H1 (cell line): ENCODE results near the gene KCNJ13. TPM values are rescaled to one million over a fixed set of nuclear protein-coding genes. Genes with fewer than 3 reads are reported as not detected.

Source experiments
- CTCF ChIA-PET: fragments of 300-600 bp; sonication (Branson Sonifier 250); formaldehyde crosslinking; loops from one replicate; lab custom pipeline; 2021; ENCODE audit not compliant: partially characterized antibody; lab: Charles Lee
- POLR2A ChIA-PET: fragments of 300-600 bp; sonication (Branson Sonifier 250); formaldehyde crosslinking; loops from one replicate; lab custom pipeline; 2021; ENCODE audit warnings: inconsistent platforms; ENCODE audit not compliant: partially characterized antibody; lab: Charles Lee
- DNase-seq, 2 experiments: peaks; one replicate each; pipeline versions ENCODE4 v3.0.0 to v3.0.0-alpha.2; 2010 to 2022; ENCODE audit warnings: low spot score in 2 of 2, low read depth in 1 of 2, mixed read lengths in 1 of 2
- FAIRE-seq: peaks from 2 replicates; lab custom pipeline; 2011; peaks lifted over from hg19 to GRCh38; lab: Jason Lieb, UNC
- H2AFZ ChIP-seq: 2 replicates; pipeline ENCODE4 v1.8.1; 2012; ENCODE audit warnings: low read length, inconsistent platforms
- H2AK5ac ChIP-seq: 2 replicates; pipeline ENCODE4 v1.6.1; 2013; ENCODE audit warnings: low read depth, low read length
- H2BK120ac ChIP-seq: replicated peaks from 2 replicates; pipeline ENCODE3; 2013; ENCODE audit warnings: low read depth, low read length, inconsistent platforms
- H2BK12ac ChIP-seq: 2 replicates; pipeline ENCODE4 v1.6.1; 2013; ENCODE audit warnings: low read depth, low read length
- H2BK15ac ChIP-seq: 2 replicates; pipeline ENCODE4 v1.6.1; 2013; ENCODE audit warnings: low read length
- H2BK20ac ChIP-seq: 2 replicates; pipeline ENCODE4 v1.6.1; 2013; ENCODE audit warnings: low read length
- H2BK5ac ChIP-seq: 2 replicates; pipeline ENCODE4 v1.6.1; 2013; ENCODE audit warnings: low read depth, low read length
- H3K14ac ChIP-seq: 2 replicates; pipeline ENCODE4 v1.6.1; 2013; ENCODE audit warnings: inconsistent platforms; ENCODE audit not compliant: insufficient read length
- H3K18ac ChIP-seq: 2 replicates; pipeline ENCODE4 v1.6.1; 2013; ENCODE audit warnings: low read length; ENCODE audit errors: extremely low read depth
- H3K23ac ChIP-seq: 2 replicates; pipeline ENCODE4 v1.6.1; 2013; ENCODE audit warnings: inconsistent platforms; ENCODE audit not compliant: insufficient read length
- H3K23me2 ChIP-seq: 2 replicates; pipeline ENCODE4 v1.6.1; 2013; ENCODE audit warnings: low read depth, low read length
- H3K27ac ChIP-seq: 2 replicates; pipeline ENCODE4 v1.6.1; 2011; ENCODE audit warnings: low read depth, low read length, inconsistent platforms
- H3K27me3 ChIP-seq, 4 experiments: replicated peaks in 1 of 4; 1 replicate in 1 of 4; 2 replicates in 3 of 4; pipeline versions ENCODE4 v1.6.1 to v1.8.1; 2011 to 2013; ENCODE audit warnings: low read length in 3 of 4, mild to moderate bottlenecking in 3 of 4, inconsistent platforms in 2 of 4, mixed read lengths in 2 of 4, moderate library complexity in 1 of 4; ENCODE audit not compliant: control insufficient read depth in 3 of 4, insufficient read depth in 3 of 4; ENCODE audit errors: extremely low read depth in 1 of 4
- H3K36me3 ChIP-seq, 4 experiments: 2 replicates each; pipeline versions ENCODE4 v1.6.1 to v1.8.1; 2011 to 2013; ENCODE audit warnings: mild to moderate bottlenecking in 4 of 4, low read length in 3 of 4, moderate library complexity in 2 of 4, control low read depth in 1 of 4, inconsistent platforms in 1 of 4; ENCODE audit not compliant: insufficient read depth in 4 of 4, control insufficient read depth in 2 of 4
- H3K4ac ChIP-seq: replicated peaks from 2 replicates; pipeline ENCODE3; 2013; ENCODE audit warnings: low read length, low read depth, mixed read lengths, inconsistent platforms; ENCODE audit not compliant: insufficient read length
- H3K4me1 ChIP-seq, 4 experiments: replicated peaks in 1 of 4; 1 replicate in 1 of 4; 2 replicates in 3 of 4; pipeline versions ENCODE4 v1.6.1 to v1.8.1; 2011 to 2013; ENCODE audit warnings: low read length in 3 of 4, inconsistent platforms in 2 of 4, mixed read lengths in 1 of 4; ENCODE audit not compliant: insufficient read depth in 4 of 4, control insufficient read depth in 3 of 4
- H3K4me2 ChIP-seq, 2 experiments: 2 replicates each; pipeline versions ENCODE4 v1.6.1 to v1.8.1; 2011 to 2013; ENCODE audit warnings: low read depth in 2 of 2, low read length in 2 of 2, control low read depth in 1 of 2, inconsistent platforms in 1 of 2, mild to moderate bottlenecking in 1 of 2; ENCODE audit not compliant: insufficient read depth in 1 of 2
- H3K4me3 ChIP-seq, 4 experiments: fragments of 200-600, 300-600 bp in 1 of 4; sonication (generic), shearing (Covaris generic), sonication (Bioruptor Twin) in 1 of 4; 2 replicates each; pipeline versions ENCODE4 v1.5.1 to v1.8.1; 2011 to 2016; ENCODE audit warnings: low read length in 4 of 4, low read depth in 3 of 4, control low read depth in 2 of 4, inconsistent platforms in 2 of 4, mild to moderate bottlenecking in 2 of 4, mixed read lengths in 1 of 4, moderate library complexity in 1 of 4; ENCODE audit not compliant: insufficient read depth in 2 of 4; ENCODE audit errors: extremely low read depth in 1 of 4
- H3K56ac ChIP-seq: replicated peaks from 2 replicates; pipeline ENCODE3; 2013; ENCODE audit warnings: low read depth, mild to moderate bottlenecking, mixed read lengths, low read length, inconsistent platforms; ENCODE audit not compliant: insufficient read length
- H3K79me1 ChIP-seq: 2 replicates; pipeline ENCODE4 v1.6.1; 2013; ENCODE audit warnings: low read depth, low read length, control low read depth
- H3K79me2 ChIP-seq, 2 experiments: 2 replicates each; pipeline versions ENCODE4 v1.6.1 to v1.8.1; 2012 to 2013; ENCODE audit warnings: low read length in 2 of 2, mild to moderate bottlenecking in 2 of 2, inconsistent platforms in 1 of 2; ENCODE audit not compliant: insufficient read depth in 2 of 2, control insufficient read depth in 1 of 2
- H3K9ac ChIP-seq, 4 experiments: replicated peaks in 1 of 4; 1 replicate in 1 of 4; 2 replicates in 3 of 4; pipeline versions ENCODE4 v1.6.1 to v1.8.1; 2011 to 2013; ENCODE audit warnings: low read depth in 3 of 4, low read length in 3 of 4, control low read depth in 2 of 4, mild to moderate bottlenecking in 2 of 4, moderate library complexity in 2 of 4, inconsistent platforms in 1 of 4; ENCODE audit errors: extremely low read depth in 1 of 4
- H3K9me3 ChIP-seq, 2 experiments: 2 replicates each; pipeline versions ENCODE4 v1.6.1 to v1.8.1; 2012 to 2013; ENCODE audit warnings: mild to moderate bottlenecking in 2 of 2, moderate library complexity in 2 of 2, control low read depth in 1 of 2, inconsistent platforms in 1 of 2, low read depth in 1 of 2, low read length in 1 of 2, mixed read lengths in 1 of 2; ENCODE audit not compliant: insufficient read depth in 2 of 2
- H4K20me1 ChIP-seq, 2 experiments: replicated peaks in 1 of 2; 2 replicates each; pipeline versions ENCODE3 to v1.8.1; 2011 to 2013; ENCODE audit warnings: inconsistent platforms in 2 of 2, low read length in 2 of 2, mild to moderate bottlenecking in 1 of 2; ENCODE audit not compliant: insufficient read depth in 2 of 2, control insufficient read depth in 1 of 2
- H4K5ac ChIP-seq: 2 replicates; pipeline ENCODE4 v1.6.1; 2013; ENCODE audit warnings: low read length, low read depth, mixed read lengths, inconsistent platforms; ENCODE audit not compliant: insufficient read length
- H4K8ac ChIP-seq: 2 replicates; pipeline ENCODE4 v1.8.0; 2013; ENCODE audit warnings: mild to moderate bottlenecking, moderate library complexity, low read length, inconsistent platforms; ENCODE audit not compliant: insufficient read depth; ENCODE audit errors: extremely low read depth
- H4K91ac ChIP-seq: replicated peaks from 2 replicates; pipeline ENCODE3; 2013; ENCODE audit warnings: low read length, mixed read lengths, inconsistent platforms; ENCODE audit not compliant: insufficient read length
- ASH2L ChIP-seq: fragments of 200-600, 300-600 bp; sonication (generic); IDR thresholded peaks from one replicate; pipeline ENCODE4 v1.7.1; 2017; ENCODE audit warnings: low read length
- BACH1 ChIP-seq: IDR thresholded peaks from 2 replicates; pipeline ENCODE4 v1.6.1; 2012; ENCODE audit warnings: low read length, improper control_type of control experiment
- BRCA1 ChIP-seq: IDR thresholded peaks from 2 replicates; pipeline ENCODE4 v1.6.1; 2012; ENCODE audit warnings: low read depth, low read length, improper control_type of control experiment
- CHD1 ChIP-seq: IDR thresholded peaks from 2 replicates; pipeline ENCODE4 v1.6.1; 2012; ENCODE audit warnings: low read depth, low read length, improper control_type of control experiment
- GTF2F1 ChIP-seq: IDR thresholded peaks from 2 replicates; pipeline ENCODE4 v1.6.1; 2012; ENCODE audit warnings: low read depth, low read length, improper control_type of control experiment, borderline replicate concordance
- HDAC6 ChIP-seq: IDR thresholded peaks from one replicate; pipeline ENCODE4 v1.7.1; 2012; ENCODE audit warnings: low read depth, mild to moderate bottlenecking, inconsistent platforms, low read length, moderate library complexity
- JUND ChIP-seq: IDR thresholded peaks from 2 replicates; pipeline ENCODE4 v1.6.1; 2011; ENCODE audit warnings: mild to moderate bottlenecking, improper control_type of control experiment, low read length
- RAD21 ChIP-seq, 2 experiments: IDR thresholded peaks in 1 of 2; conservative IDR thresholded peaks in 1 of 2; 2 replicates each; pipeline ENCODE4 v1.6.1; 2011; ENCODE audit warnings: low read depth in 2 of 2, low read length in 2 of 2, improper control_type of control experiment in 1 of 2, inconsistent platforms in 1 of 2, mild to moderate bottlenecking in 1 of 2, moderate library complexity in 1 of 2
- YY1 ChIP-seq: IDR thresholded peaks from 2 replicates; pipeline ENCODE4 v1.6.1; 2011; ENCODE audit warnings: low read depth, mild to moderate bottlenecking, low read length
- polyA plus RNA-seq, 7 experiments: library from polyadenylated mRNA; depleted of rRNA in 3 of 7; stranded (reverse) in 5 of 7; unstranded in 2 of 7; fragments of >200 nt in 5 of 7; fragments of 200-250 nt in 2 of 7; gene quantifications; 1 replicate in 5 of 7; 2 replicates in 1 of 7; 4 replicates in 1 of 7; pipeline versions ENCODE4 v1.2.1 to v1.2.3, GENCODE V29; 2011 to 2013; ENCODE audit warnings: missing spikeins in 2 of 7, mixed read lengths in 2 of 7
- total RNA-seq: library from RNA; stranded (reverse); fragmentation: NEBNext Ultra II Directional; extraction: Animal tissue kit (Norgen Biotek cat#: 25700); gene quantifications from 2 replicates; pipeline ENCODE4 v1.2.1, GENCODE V29; 2021
- TF ChIP-seq, protein P1 (sequence below): IDR thresholded peaks from 2 replicates; pipeline ENCODE4 v1.6.1; 2011; ENCODE audit warnings: low read length, improper control_type of control experiment
- TF ChIP-seq, protein P2 (sequence below), 3 experiments: IDR thresholded peaks; 1 replicate in 2 of 3; 2 replicates in 1 of 3; pipeline versions ENCODE4 v1.5.1 to v1.6.1; 2011; ENCODE audit warnings: low read length in 3 of 3, mild to moderate bottlenecking in 3 of 3, inconsistent platforms in 2 of 3, low read depth in 1 of 3, moderate library complexity in 1 of 3; ENCODE audit not compliant: insufficient read depth in 1 of 3; ENCODE audit errors: control extremely low read depth in 1 of 3

The KCNJ13 gene
- total and polyA plus RNA-seq, 2 of the 8 experiments (the other 6 are each of a cell fraction or from before 2014, with no cell fraction given), result not detected

DNA sequence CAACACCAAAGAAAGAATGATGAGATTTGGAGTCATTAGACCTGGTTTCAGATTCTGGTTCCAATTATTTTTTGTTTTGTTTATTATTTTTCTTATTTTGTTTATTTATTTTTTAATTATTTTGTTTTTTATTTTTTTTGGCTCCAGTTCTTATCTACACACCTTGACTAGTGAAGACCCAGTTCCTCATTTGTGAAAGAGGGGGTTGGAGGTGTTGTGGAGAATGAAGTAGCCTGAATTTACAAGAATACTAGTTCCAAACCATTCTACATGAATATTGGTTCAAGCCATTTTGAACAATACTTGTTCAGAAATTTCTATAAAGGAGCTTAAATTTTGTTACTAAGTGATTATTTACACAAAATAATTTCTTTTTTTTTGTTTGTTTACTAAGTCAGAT, 6.9 kb upstream of the KCNJ13 start:
- H4K20me1 ChIP-seq, result peaks cover 0 to 2% of the 10 kb centered on the region in 2 experiments
- H3K56ac ChIP-seq, result no peak overlapping the region
- no peak overlapping the region for H3K4me2 ChIP-seq
- DNase-seq (no peak), FAIRE-seq (no peak)
- H3K4ac ChIP-seq, result no peak overlapping the region
- no peak overlapping the region for H2BK5ac ChIP-seq
- no peak overlapping the region for H3K23ac ChIP-seq
- no peak overlapping the region for H3K14ac ChIP-seq
- no peak overlapping the region for H2BK120ac ChIP-seq
- H3K18ac ChIP-seq, result no peak overlapping the region
- H3K79me2 ChIP-seq, result no peaks in the 10 kb centered on the region; a peak in 1 of 4 replicates
- CTCF ChIA-PET, result interaction anchor here (0.9 kb wide), 1 partner anchor 246 kb away, joined by 3 read pairs; no protein-coding TSS in a partner anchor
- no peak overlapping the region for H2AFZ ChIP-seq
- H3K27me3 ChIP-seq, result no peaks in the 10 kb centered on the region
- no peak overlapping the region for H2BK20ac ChIP-seq
- POLR2A ChIA-PET, result no interaction called here
- H2BK12ac ChIP-seq, result no peak overlapping the region
- no peaks in the 10 kb centered on the region; the same call in 1 of the 2 replicates for H3K79me1 ChIP-seq
- H2BK15ac ChIP-seq, result no peak overlapping the region
- H3K9ac ChIP-seq, result no peak overlapping the region
- H3K27ac ChIP-seq, result no peak overlapping the region
- H3K23me2 ChIP-seq, result no peaks in the 10 kb centered on the region
- peaks cover 2 to 17% (median 7%) of the 10 kb centered on the region in 4 experiments; a peak in 6 of 8 replicates for H3K36me3 ChIP-seq
- H4K91ac ChIP-seq, result no peak overlapping the region
- H3K4me3 ChIP-seq, result no peak overlapping the region
- no peak overlapping the region for H4K8ac ChIP-seq
- no peak overlapping the region for H4K5ac ChIP-seq
- no peaks in the 10 kb centered on the region for H3K4me1 ChIP-seq
- no peaks in the 10 kb centered on the region for H3K9me3 ChIP-seq
- H2AK5ac ChIP-seq, result no peak overlapping the region
- TF ChIP-seq ASH2L (no peak), JUND (no peak), BRCA1 (no peak), GTF2F1 (no peak), HDAC6 (no peak), RAD21 (IDR thresholded peaks at IDR 0.05 in 1 of 2, conservative IDR thresholded peaks at IDR 0.05 in 1 of 2; ENCODE audit: low read depth in 2 of 2, low read length in 2 of 2) (no peak), YY1 (no peak), CHD1 (no peak), BACH1 (no peak)
- TF ChIP-seq, protein P1, sequence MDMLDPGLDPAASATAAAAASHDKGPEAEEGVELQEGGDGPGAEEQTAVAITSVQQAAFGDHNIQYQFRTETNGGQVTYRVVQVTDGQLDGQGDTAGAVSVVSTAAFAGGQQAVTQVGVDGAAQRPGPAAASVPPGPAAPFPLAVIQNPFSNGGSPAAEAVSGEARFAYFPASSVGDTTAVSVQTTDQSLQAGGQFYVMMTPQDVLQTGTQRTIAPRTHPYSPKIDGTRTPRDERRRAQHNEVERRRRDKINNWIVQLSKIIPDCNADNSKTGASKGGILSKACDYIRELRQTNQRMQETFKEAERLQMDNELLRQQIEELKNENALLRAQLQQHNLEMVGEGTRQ, result no peak
- TF ChIP-seq, protein P2, sequence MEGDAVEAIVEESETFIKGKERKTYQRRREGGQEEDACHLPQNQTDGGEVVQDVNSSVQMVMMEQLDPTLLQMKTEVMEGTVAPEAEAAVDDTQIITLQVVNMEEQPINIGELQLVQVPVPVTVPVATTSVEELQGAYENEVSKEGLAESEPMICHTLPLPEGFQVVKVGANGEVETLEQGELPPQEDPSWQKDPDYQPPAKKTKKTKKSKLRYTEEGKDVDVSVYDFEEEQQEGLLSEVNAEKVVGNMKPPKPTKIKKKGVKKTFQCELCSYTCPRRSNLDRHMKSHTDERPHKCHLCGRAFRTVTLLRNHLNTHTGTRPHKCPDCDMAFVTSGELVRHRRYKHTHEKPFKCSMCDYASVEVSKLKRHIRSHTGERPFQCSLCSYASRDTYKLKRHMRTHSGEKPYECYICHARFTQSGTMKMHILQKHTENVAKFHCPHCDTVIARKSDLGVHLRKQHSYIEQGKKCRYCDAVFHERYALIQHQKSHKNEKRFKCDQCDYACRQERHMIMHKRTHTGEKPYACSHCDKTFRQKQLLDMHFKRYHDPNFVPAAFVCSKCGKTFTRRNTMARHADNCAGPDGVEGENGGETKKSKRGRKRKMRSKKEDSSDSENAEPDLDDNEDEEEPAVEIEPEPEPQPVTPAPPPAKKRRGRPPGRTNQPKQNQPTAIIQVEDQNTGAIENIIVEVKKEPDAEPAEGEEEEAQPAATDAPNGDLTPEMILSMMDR (IDR thresholded peaks at IDR 0.05; ENCODE audit: control extremely low read depth in 1 of 3, insufficient read depth in 1 of 3, low read depth in 1 of 3, low read length in 3 of 3), result no peak
